Measurements from ENCODE around the gene RCAN2.

The RCAN2 gene

DNA sequence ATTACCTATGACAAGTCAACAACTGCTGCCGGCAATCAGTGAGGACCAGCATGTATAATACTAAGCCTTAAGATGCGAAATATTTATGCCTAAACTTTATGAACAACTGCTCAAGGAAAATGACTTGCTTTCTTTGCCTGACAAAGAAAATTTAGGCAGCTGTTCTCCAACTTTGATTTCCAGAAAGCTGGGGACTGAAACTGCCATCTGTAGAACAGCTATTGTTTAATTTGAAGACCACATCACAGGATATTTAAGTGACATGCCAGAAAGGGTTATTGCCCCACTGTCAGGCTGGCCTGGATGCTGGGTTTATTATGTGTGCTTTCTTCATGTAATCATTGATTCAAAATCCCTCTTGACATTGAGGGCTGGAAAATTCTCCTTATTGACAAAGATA lies 166.5 kb downstream of the RCAN2 start:
- H3K27me3 ChIP-seq (replicated peaks; ENCODE audit: insufficient read depth, low read length), result no peaks in the 10 kb centered on the region
- H3K4me1 ChIP-seq (ENCODE audit: low read length), result no peaks in the 10 kb centered on the region
- H3K9me3 ChIP-seq (replicated peaks; ENCODE audit: insufficient read depth, low read length), result no peaks in the 10 kb centered on the region
- H3K27ac ChIP-seq (ENCODE audit: low read length), result no peak overlapping the region
- H3K9me2 ChIP-seq (replicated peaks; ENCODE audit: insufficient read depth, low read length), result no peaks in the 10 kb centered on the region
- no peak for DNase-seq
- H3K9ac ChIP-seq (ENCODE audit: low read length), result no peak overlapping the region
- H3K4me3 ChIP-seq (ENCODE audit: low read length), result no peak overlapping the region
- H2AFZ ChIP-seq (ENCODE audit: low read length), result no peak overlapping the region
- H4K20me1 ChIP-seq (ENCODE audit: insufficient read depth, low read length), result no peaks in the 10 kb centered on the region
- H3F3A ChIP-seq (ENCODE audit: insufficient read depth, low read length), result no peaks in the 10 kb centered on the region
- H3K79me2 ChIP-seq (ENCODE audit: low read length), result no peaks in the 10 kb centered on the region
- H3K36me3 ChIP-seq (replicated peaks; ENCODE audit: insufficient read depth, low read length), result no peaks in the 10 kb centered on the region
- no peak overlapping the region for H3K4me2 ChIP-seq (ENCODE audit: low read depth, low read length)
- TF ChIP-seq EZH2 (optimal IDR thresholded peaks at IDR 0.05; ENCODE audit: low read depth, low read length) (no peak), EZH2phosphoT487 (IDR thresholded peaks at IDR 0.05; ENCODE audit: low read length) (no peak)
- TF ChIP-seq, protein P1, sequence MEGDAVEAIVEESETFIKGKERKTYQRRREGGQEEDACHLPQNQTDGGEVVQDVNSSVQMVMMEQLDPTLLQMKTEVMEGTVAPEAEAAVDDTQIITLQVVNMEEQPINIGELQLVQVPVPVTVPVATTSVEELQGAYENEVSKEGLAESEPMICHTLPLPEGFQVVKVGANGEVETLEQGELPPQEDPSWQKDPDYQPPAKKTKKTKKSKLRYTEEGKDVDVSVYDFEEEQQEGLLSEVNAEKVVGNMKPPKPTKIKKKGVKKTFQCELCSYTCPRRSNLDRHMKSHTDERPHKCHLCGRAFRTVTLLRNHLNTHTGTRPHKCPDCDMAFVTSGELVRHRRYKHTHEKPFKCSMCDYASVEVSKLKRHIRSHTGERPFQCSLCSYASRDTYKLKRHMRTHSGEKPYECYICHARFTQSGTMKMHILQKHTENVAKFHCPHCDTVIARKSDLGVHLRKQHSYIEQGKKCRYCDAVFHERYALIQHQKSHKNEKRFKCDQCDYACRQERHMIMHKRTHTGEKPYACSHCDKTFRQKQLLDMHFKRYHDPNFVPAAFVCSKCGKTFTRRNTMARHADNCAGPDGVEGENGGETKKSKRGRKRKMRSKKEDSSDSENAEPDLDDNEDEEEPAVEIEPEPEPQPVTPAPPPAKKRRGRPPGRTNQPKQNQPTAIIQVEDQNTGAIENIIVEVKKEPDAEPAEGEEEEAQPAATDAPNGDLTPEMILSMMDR (IDR thresholded peaks at IDR 0.05; ENCODE audit: low read length), result no peak

DNA sequence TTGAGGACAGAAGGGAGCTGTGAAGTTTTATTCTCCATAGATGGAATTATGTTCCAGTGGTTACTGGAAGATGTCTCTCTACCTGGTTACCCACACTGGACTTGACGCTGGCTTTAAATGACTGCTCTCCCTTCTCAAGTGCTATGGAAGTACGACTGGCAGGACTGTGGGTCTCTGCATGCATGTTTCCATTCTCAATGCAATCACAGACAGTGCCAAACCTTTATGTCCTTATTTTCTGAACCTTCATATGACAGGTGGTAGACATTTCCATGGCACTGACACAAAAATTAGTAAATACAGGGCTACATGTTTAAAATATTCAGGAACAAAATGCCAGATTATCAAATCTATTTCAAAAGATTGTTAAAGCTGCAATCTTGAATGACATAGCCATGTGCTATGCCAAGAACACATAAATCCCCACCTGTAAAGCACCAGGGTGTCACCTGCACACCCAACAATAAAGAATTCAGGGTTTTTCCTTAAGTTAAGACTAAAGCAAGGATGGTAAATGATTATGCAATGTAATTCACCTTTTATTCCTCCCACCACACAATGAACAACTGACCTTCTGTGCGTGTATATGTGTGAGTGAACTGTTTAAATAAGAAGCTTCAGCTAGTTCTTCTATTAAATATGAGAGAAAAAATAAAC lies 167.2 kb downstream of the RCAN2 start:
- no peaks in the 10 kb centered on the region for H3K79me2 ChIP-seq (ENCODE audit: low read length)
- H3K4me3 ChIP-seq (ENCODE audit: low read length), result no peak overlapping the region
- no peak overlapping the region for H3K27ac ChIP-seq (ENCODE audit: low read length)
- H3K9me2 ChIP-seq (replicated peaks; ENCODE audit: insufficient read depth, low read length), result no peaks in the 10 kb centered on the region
- H3F3A ChIP-seq (ENCODE audit: insufficient read depth, low read length), result no peaks in the 10 kb centered on the region
- TF ChIP-seq, protein P1 (IDR thresholded peaks at IDR 0.05; ENCODE audit: low read length), result no peak
- no peak for TF ChIP-seq EZH2phosphoT487 (IDR thresholded peaks at IDR 0.05; ENCODE audit: low read length)
- no peak for TF ChIP-seq EZH2 (optimal IDR thresholded peaks at IDR 0.05; ENCODE audit: low read depth, low read length)
- no peak overlapping the region for H2AFZ ChIP-seq (ENCODE audit: low read length)
- no peaks in the 10 kb centered on the region for H3K9me3 ChIP-seq (replicated peaks; ENCODE audit: insufficient read depth, low read length)
- no peaks in the 10 kb centered on the region for H3K4me1 ChIP-seq (ENCODE audit: low read length)
- no peak overlapping the region for H3K9ac ChIP-seq (ENCODE audit: low read length)
- H3K36me3 ChIP-seq (replicated peaks; ENCODE audit: insufficient read depth, low read length), result no peaks in the 10 kb centered on the region
- no peak for DNase-seq
- no peaks in the 10 kb centered on the region for H3K27me3 ChIP-seq (replicated peaks; ENCODE audit: insufficient read depth, low read length)
- H3K4me2 ChIP-seq (ENCODE audit: low read depth, low read length), result no peak overlapping the region
- H4K20me1 ChIP-seq (ENCODE audit: insufficient read depth, low read length), result no peaks in the 10 kb centered on the region

DNA sequence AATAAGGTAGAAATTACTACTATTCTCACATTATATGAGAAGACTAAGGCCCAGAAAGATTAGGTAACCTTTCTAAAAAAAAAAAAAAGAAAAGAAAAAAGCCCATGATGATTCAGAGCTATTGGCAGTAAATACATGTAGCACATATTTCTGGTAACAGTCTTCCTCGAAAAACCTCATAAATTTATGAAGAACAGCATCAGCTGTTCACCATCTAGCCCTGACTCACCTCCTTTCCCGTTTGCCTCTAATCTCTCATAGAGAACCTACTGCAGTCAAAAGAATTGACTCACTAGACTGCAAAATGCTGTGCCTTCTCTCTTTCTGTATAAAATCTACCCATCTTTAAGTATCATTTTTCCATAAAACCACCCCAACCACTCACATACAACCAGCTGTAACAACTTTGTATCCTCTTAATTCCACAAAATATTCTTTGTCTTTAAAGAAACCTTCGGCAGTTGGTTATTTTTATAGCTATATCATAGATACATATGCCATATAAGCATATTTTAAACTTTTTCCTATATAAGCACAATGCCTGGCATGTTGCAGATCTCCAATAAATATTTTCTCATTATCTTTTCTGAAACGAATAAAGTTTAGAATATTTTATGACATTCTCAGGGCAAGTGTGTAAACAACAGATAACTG lies 167.8 kb downstream of the RCAN2 start:
- no peaks in the 10 kb centered on the region for H3K27me3 ChIP-seq (replicated peaks; ENCODE audit: insufficient read depth, low read length)
- DNase-seq, result no peak
- H3K36me3 ChIP-seq (replicated peaks; ENCODE audit: insufficient read depth, low read length), result no peaks in the 10 kb centered on the region
- no peak overlapping the region for H3K9ac ChIP-seq (ENCODE audit: low read length)
- TF ChIP-seq EZH2phosphoT487 (IDR thresholded peaks at IDR 0.05; ENCODE audit: low read length) (no peak), EZH2 (optimal IDR thresholded peaks at IDR 0.05; ENCODE audit: low read depth, low read length) (no peak)
- TF ChIP-seq, protein P1 (IDR thresholded peaks at IDR 0.05; ENCODE audit: low read length), result no peak
- H3K79me2 ChIP-seq (ENCODE audit: low read length), result no peaks in the 10 kb centered on the region
- no peak overlapping the region for H3K4me2 ChIP-seq (ENCODE audit: low read depth, low read length)
- H3K4me1 ChIP-seq (ENCODE audit: low read length), result no peaks in the 10 kb centered on the region
- no peak overlapping the region for H3K27ac ChIP-seq (ENCODE audit: low read length)
- H4K20me1 ChIP-seq (ENCODE audit: insufficient read depth, low read length), result no peaks in the 10 kb centered on the region
- H3K4me3 ChIP-seq (ENCODE audit: low read length), result no peak overlapping the region
- H2AFZ ChIP-seq (ENCODE audit: low read length), result no peak overlapping the region
- H3K9me2 ChIP-seq (replicated peaks; ENCODE audit: insufficient read depth, low read length), result no peaks in the 10 kb centered on the region
- H3F3A ChIP-seq (ENCODE audit: insufficient read depth, low read length), result no peaks in the 10 kb centered on the region
- no peaks in the 10 kb centered on the region for H3K9me3 ChIP-seq (replicated peaks; ENCODE audit: insufficient read depth, low read length)
